Mesenchymal stem cell (in vitro differentiated cells and primary cell): Measurements from ENCODE around the gene PLIN1.

ENCODE experiments used
- DNase-seq: peaks from one replicate; pipeline ENCODE4 v3.0.0-alpha.2; 2013
- H2AFZ ChIP-seq: one replicate; pipeline ENCODE4 v1.6.1; 2013; ENCODE audit warnings: low read depth, mild to moderate bottlenecking, control low read depth, inconsistent platforms, low read length, moderate library complexity
- H2AK5ac ChIP-seq: 2 replicates; pipeline ENCODE4 v1.6.1; 2013; ENCODE audit warnings: low read length, moderate library complexity, mild to moderate bottlenecking, inconsistent platforms; ENCODE audit not compliant: severe bottlenecking
- H2BK120ac ChIP-seq: one replicate; pipeline ENCODE4 v1.6.1; 2013; ENCODE audit warnings: low read depth, mild to moderate bottlenecking, inconsistent platforms, low read length, moderate library complexity
- H2BK12ac ChIP-seq, 2 experiments: one replicate each; pipeline ENCODE4 v1.6.1; 2013; ENCODE audit warnings: inconsistent platforms in 2 of 2, low read length in 2 of 2, mild to moderate bottlenecking in 2 of 2, moderate library complexity in 2 of 2, control low read depth in 1 of 2
- H2BK15ac ChIP-seq: one replicate; pipeline ENCODE4 v1.6.1; 2013; ENCODE audit warnings: mild to moderate bottlenecking, low read depth, inconsistent platforms; ENCODE audit not compliant: poor library complexity, severe bottlenecking
- H2BK5ac ChIP-seq: 2 replicates; pipeline ENCODE4 v1.6.1; 2013; ENCODE audit warnings: low read depth, mild to moderate bottlenecking, low read length, control low read depth, inconsistent platforms; ENCODE audit not compliant: poor library complexity, severe bottlenecking
- H3K14ac ChIP-seq, 2 experiments: one replicate each; pipeline ENCODE4 v1.6.1; 2013; ENCODE audit warnings: inconsistent platforms in 2 of 2, low read length in 2 of 2, control low read depth in 1 of 2, mild to moderate bottlenecking in 1 of 2, moderate library complexity in 1 of 2
- H3K18ac ChIP-seq, 2 experiments: one replicate each; pipeline ENCODE4 v1.6.1; 2013; ENCODE audit warnings: inconsistent platforms in 2 of 2, low read length in 2 of 2, control low read depth in 1 of 2, low read depth in 1 of 2, mild to moderate bottlenecking in 1 of 2
- H3K23ac ChIP-seq, 2 experiments: one replicate each; pipeline ENCODE4 v1.6.1; 2013; ENCODE audit warnings: inconsistent platforms in 2 of 2, low read length in 2 of 2, mild to moderate bottlenecking in 2 of 2, moderate library complexity in 2 of 2, control low read depth in 1 of 2
- H3K27ac ChIP-seq: 2 replicates; pipeline ENCODE4 v1.5.1; 2013; ENCODE audit warnings: mild to moderate bottlenecking, moderate library complexity, low read length, control low read depth, inconsistent platforms; ENCODE audit not compliant: poor library complexity, severe bottlenecking
- H3K27me3 ChIP-seq, 2 experiments: 2 replicates each; pipeline versions ENCODE4 v1.6.1 to v1.7.0; 2013; ENCODE audit warnings: low read length in 2 of 2, mild to moderate bottlenecking in 2 of 2, moderate library complexity in 2 of 2, control low read depth in 1 of 2, inconsistent platforms in 1 of 2; ENCODE audit not compliant: control insufficient read depth in 1 of 2, insufficient read depth in 1 of 2
- H3K36me3 ChIP-seq, 2 experiments: 2 replicates each; pipeline versions ENCODE4 v1.6.1 to v1.7.0; 2013; ENCODE audit warnings: low read length in 2 of 2, control low read depth in 1 of 2, inconsistent platforms in 1 of 2, low read depth in 1 of 2, mild to moderate bottlenecking in 1 of 2; ENCODE audit not compliant: insufficient read depth in 2 of 2, control insufficient read depth in 1 of 2
- H3K4ac ChIP-seq, 2 experiments: one replicate each; pipeline ENCODE4 v1.6.1; 2013; ENCODE audit warnings: inconsistent platforms in 2 of 2, low read length in 2 of 2, mild to moderate bottlenecking in 2 of 2, moderate library complexity in 2 of 2, control low read depth in 1 of 2, low read depth in 1 of 2
- H3K4me1 ChIP-seq: 2 replicates; pipeline ENCODE4 v1.6.1; 2013; ENCODE audit warnings: low read depth, low read length, control low read depth; ENCODE audit not compliant: control insufficient read depth, insufficient read depth
- H3K4me2 ChIP-seq: 2 replicates; pipeline ENCODE4 v1.6.1; 2013; ENCODE audit warnings: low read length, mild to moderate bottlenecking, inconsistent platforms; ENCODE audit not compliant: poor library complexity, severe bottlenecking
- H3K4me3 ChIP-seq, 2 experiments: 2 replicates each; pipeline versions ENCODE4 v1.5.1 to v1.7.0; 2013; ENCODE audit warnings: low read length in 2 of 2, mild to moderate bottlenecking in 2 of 2, control low read depth in 1 of 2, low read depth in 1 of 2; ENCODE audit not compliant: insufficient read depth in 1 of 2
- H3K79me1 ChIP-seq: replicated peaks from 2 replicates; pipeline ENCODE4 v1.6.1; 2013; ENCODE audit warnings: mild to moderate bottlenecking, control low read depth, low read length, inconsistent platforms; ENCODE audit not compliant: poor library complexity, severe bottlenecking
- H3K9ac ChIP-seq: 2 replicates; pipeline ENCODE4 v1.7.0; 2013; ENCODE audit warnings: mild to moderate bottlenecking, low read length, moderate library complexity
- H3K9me3 ChIP-seq: 2 replicates; pipeline ENCODE4 v1.7.0; 2013; ENCODE audit warnings: mild to moderate bottlenecking, low read length; ENCODE audit not compliant: control insufficient read depth
- H4K8ac ChIP-seq: one replicate; pipeline ENCODE4 v1.6.1; 2013; ENCODE audit warnings: inconsistent platforms, mild to moderate bottlenecking, low read length, moderate library complexity
- H4K91ac ChIP-seq: one replicate; pipeline ENCODE4 v1.6.1; 2013; ENCODE audit warnings: mild to moderate bottlenecking, low read length, inconsistent platforms
- WGBS: methylation state at CpG from one replicate; pipeline ENCODE4 v1.1.7; 2013; ENCODE audit warnings: mixed read lengths; 5-methylcytosine and 5-hydroxymethylcytosine counted together

PLIN1 gene

DNA sequence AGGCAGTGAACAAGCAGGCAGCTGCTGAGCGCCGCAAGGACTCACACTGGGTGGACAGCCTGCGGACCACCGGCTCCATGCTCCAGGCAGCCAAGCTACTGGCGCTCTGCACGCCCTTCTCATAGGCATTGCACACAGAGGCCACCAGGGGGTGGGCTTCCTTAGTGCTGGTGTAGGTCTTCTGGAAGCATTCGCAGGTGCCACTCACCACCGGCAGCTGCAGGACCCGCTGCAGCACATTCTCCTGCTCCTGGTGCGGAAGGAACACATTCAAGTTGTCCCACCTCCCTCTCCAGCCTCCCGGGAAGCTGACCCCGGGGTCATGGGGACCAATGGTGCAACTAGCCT, 6.0 kb downstream of the PLIN1 start:
- Histone ChIP-seq H3K9me3 (no peaks in the 10 kb centered on the region), H3K4me1 (no peaks in the 10 kb centered on the region), H3K14ac (peak overlapping the region in 1 of 2 experiments; percentile 45), H3K4me3 (no peak overlapping the region), H3K9ac (no peak overlapping the region), H3K27ac (no peak overlapping the region), H4K91ac (no peak overlapping the region), H2BK15ac (no peak overlapping the region), H2BK12ac (no peak overlapping the region), H4K8ac (no peak overlapping the region), H3K4me2 (no peak overlapping the region), H2BK120ac (no peak overlapping the region), H3K18ac (no peak overlapping the region), H2BK5ac (no peak overlapping the region), H2AFZ (no peak overlapping the region), H3K79me1 (no peaks in the 10 kb centered on the region), H3K23ac (no peak overlapping the region), H3K4ac (no peak overlapping the region), H3K27me3 (no peaks in the 10 kb centered on the region), H3K36me3 (no peaks in the 10 kb centered on the region), H2AK5ac (no peak overlapping the region)
- WGBS: 31% methylated on average over 12 of the region's 12 CpGs
- DNase-seq: peak; percentile 42

DNA sequence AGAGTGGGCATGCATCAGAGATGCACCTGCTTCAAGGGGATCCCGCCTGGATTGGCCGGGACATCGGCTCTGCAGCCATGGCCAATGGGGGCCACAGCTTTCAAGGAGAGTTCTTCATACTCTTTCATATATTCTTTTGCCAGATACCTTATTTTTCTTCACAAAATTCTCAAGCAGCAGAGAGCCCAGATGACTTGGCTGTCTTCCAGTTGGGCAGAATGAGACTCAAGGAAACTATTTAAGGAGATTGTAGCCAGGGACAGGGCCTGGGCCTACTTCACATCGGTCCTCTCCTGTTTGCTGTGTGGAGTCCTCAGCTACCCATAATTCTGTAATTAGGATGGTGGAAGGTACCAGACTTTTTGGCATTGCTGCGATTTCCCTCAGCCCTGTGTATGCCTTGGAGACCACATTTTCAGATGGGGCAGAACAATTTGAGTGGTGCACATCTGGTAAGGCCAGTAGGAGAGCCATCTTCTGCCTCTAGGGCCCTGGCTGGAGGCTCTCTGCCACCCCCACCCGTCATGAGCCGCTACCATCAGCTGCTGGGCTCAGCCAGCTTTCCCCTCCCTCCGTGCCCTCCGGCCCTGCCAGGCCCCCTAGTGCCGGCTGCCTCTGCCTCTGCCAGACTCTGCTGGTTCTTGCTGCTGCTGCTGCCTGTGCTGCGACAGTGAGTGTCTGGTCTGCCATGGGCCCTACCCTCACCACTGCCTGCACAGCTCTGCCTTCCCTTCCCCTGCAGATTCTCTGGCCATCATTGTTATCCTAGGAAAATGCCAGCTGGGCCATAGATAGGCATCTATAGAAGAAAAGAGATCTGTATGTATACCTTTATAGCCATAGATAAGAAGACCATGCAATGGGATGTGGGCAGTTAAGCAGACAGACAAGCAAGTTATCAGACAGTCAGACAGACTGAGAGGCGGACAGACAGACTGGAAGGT, 6.7 kb downstream of the PLIN1 start:
- H3K4me1 ChIP-seq: no peaks in the 10 kb centered on the region
- no peak for DNase-seq
- H2AK5ac ChIP-seq: no peak overlapping the region
- no peak overlapping the region for H2BK120ac ChIP-seq
- no peak overlapping the region for H4K91ac ChIP-seq
- H3K36me3 ChIP-seq: no peaks in the 10 kb centered on the region
- no peak overlapping the region for H3K4me2 ChIP-seq
- no peaks in the 10 kb centered on the region for H3K27me3 ChIP-seq
- no peak overlapping the region for H3K27ac ChIP-seq
- H3K23ac ChIP-seq: no peak overlapping the region
- no peak overlapping the region for H2AFZ ChIP-seq
- 82% methylated on average over 12 of the region's 12 CpGs for WGBS
- peak overlapping the region; percentile 22 for H4K8ac ChIP-seq
- H3K79me1 ChIP-seq: no peaks in the 10 kb centered on the region
- peak overlapping the region in 1 of 2 experiments; percentile 38 for H3K18ac ChIP-seq
- H3K9me3 ChIP-seq: no peaks in the 10 kb centered on the region
- H3K4me3 ChIP-seq: no peak overlapping the region
- H3K14ac ChIP-seq: no peak overlapping the region
- H3K4ac ChIP-seq: no peak overlapping the region
- no peak overlapping the region for H3K9ac ChIP-seq
- H2BK15ac ChIP-seq: no peak overlapping the region
- no peak overlapping the region for H2BK5ac ChIP-seq
- no peak overlapping the region for H2BK12ac ChIP-seq

DNA sequence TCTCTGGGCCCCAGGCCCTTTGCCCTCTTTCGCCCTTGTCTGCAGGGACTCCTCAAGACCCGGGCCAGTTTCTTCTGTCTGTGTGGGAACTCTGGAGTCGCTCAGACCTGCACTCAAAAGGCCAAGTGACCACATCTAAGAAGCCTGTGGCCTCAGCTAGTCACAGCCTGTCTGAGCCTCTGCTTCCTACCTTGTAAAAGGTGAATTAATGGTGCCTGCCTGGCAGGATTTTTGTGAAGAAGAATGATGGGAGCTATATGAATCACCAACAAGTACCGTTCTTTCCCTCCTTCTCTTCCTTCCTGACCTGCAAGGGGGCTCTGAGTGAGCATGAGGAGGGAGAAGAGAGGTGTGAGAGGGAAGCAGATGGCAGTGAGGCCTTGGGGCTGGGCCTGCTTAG, 7.5 kb downstream of the PLIN1 start:
- no peak overlapping the region for H4K8ac ChIP-seq
- 57% methylated on average over 3 of the region's 4 CpGs for WGBS
- H3K14ac ChIP-seq: no peak overlapping the region

DNA sequence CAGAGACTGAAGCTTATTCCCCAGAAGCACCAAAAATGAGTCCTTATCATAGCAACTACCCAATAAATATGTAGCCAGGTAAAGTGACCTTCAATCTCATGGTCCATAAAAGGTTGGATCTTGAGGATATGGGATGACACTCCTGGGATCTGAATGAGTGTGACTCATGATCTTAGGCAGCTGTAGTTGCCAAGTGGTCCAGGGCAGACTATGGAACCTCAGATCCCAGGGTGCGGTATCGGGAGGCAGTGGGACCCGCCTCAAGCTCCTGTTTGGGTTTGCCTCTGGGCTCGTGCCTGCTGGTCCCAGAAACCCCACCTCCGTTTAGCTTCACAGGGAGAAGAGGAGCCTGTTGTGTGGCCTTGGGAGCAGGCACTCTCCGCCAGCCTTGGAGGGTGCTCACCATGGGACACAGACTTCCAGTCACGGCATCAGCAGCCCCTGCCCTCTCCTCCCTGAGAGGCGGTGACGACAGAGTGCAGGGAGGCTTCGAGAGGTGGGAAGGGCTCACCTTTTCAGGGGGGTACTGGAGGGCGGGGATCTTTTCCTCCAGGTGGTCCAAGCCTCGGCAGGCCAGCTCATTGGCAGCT, 8.1 kb downstream of the PLIN1 start:
- Histone ChIP-seq H3K36me3 (peaks cover 0 to 4% of the 10 kb centered on the region in 2 experiments), H2BK120ac (no peak overlapping the region), H3K4me2 (no peak overlapping the region), H3K79me1 (no peaks in the 10 kb centered on the region), H4K8ac (no peak overlapping the region), H2AFZ (no peak overlapping the region), H3K18ac (no peak overlapping the region), H2AK5ac (no peak overlapping the region), H3K9me3 (no peaks in the 10 kb centered on the region), H3K4ac (no peak overlapping the region), H2BK12ac (no peak overlapping the region), H3K4me1 (peaks cover 2% of the 10 kb centered on the region), H3K23ac (no peak overlapping the region), H3K9ac (no peak overlapping the region), H3K14ac (no peak overlapping the region), H3K27me3 (no peaks in the 10 kb centered on the region), H2BK5ac (no peak overlapping the region), H2BK15ac (no peak overlapping the region), H4K91ac (no peak overlapping the region), H3K4me3 (no peak overlapping the region), H3K27ac (no peak overlapping the region)
- WGBS: 87% methylated on average over 12 of the region's 12 CpGs
- DNase-seq: no peak

More for the DNA sequence above, 7.5 kb downstream of the PLIN1 start:
- Histone ChIP-seq H2BK5ac (no peak overlapping the region), H3K18ac (peak overlapping the region in 1 of 2 experiments; percentile 38), H2BK12ac (no peak overlapping the region), H3K4me3 (no peak overlapping the region), H3K9ac (no peak overlapping the region), H2BK120ac (no peak overlapping the region), H2BK15ac (no peak overlapping the region), H3K4ac (no peak overlapping the region), H2AFZ (no peak overlapping the region), H3K79me1 (no peaks in the 10 kb centered on the region), H3K4me2 (no peak overlapping the region), H3K36me3 (peaks cover 0 to 4% of the 10 kb centered on the region in 2 experiments), H3K27ac (no peak overlapping the region), H3K4me1 (no peaks in the 10 kb centered on the region), H3K23ac (no peak overlapping the region), H2AK5ac (no peak overlapping the region), H4K91ac (no peak overlapping the region), H3K9me3 (no peaks in the 10 kb centered on the region), H3K27me3 (no peaks in the 10 kb centered on the region)
- no peak for DNase-seq
